Measurements from ENCODE around the gene GIPC2. TPM values are rescaled to one million over a fixed set of nuclear protein-coding genes. Genes with fewer than 3 reads are reported as not detected.

Gene GIPC2
- total RNA-seq, result 0.33 and 0.73 TPM in 2 replicates

GRCh38 chr1:78045926-78046778 lies at the start of gene GIPC2:
GIPC2 (plus strand) TSS chr1:78045966; CDS start chr1:78046095, 129 bp downstream.

GRCh38 chr1:78004719-78005447 lies 40.9 kb upstream of the GIPC2 start, which contains the start of gene DNAJB4:
DNAJB4 (plus strand) TSS chr1:78004939; CDS start chr1:78005111, 172 bp downstream.

Other genes starting within 250 kb of the GIPC2 start
- 13.1 and 18.8 TPM in 2 replicates for gene NEXN, start 157.3 kb upstream of the GIPC2 start, total RNA-seq
- 70.0 and 111 TPM in 2 replicates for gene FUBP1, start 66.9 kb upstream of the GIPC2 start, total RNA-seq
- 42.2 and 45.3 TPM in 2 replicates for gene DNAJB4, start 41.0 kb upstream of the GIPC2 start, total RNA-seq

Data from smooth muscle cell of trachea (primary cell).